SH-SY5Y (cell line): Measurements from ENCODE around the gene SOD2.

Source experiments
- GATA2 ChIP-seq: IDR thresholded peaks from 2 replicates; pipeline ENCODE4 v1.6.1; 2011; ENCODE audit warnings: mild to moderate bottlenecking, low read depth, low read length
- GATA3 ChIP-seq: IDR thresholded peaks from 2 replicates; pipeline ENCODE4 v1.6.1; 2011; ENCODE audit warnings: low read depth, mild to moderate bottlenecking, low read length, moderate library complexity

DNA sequence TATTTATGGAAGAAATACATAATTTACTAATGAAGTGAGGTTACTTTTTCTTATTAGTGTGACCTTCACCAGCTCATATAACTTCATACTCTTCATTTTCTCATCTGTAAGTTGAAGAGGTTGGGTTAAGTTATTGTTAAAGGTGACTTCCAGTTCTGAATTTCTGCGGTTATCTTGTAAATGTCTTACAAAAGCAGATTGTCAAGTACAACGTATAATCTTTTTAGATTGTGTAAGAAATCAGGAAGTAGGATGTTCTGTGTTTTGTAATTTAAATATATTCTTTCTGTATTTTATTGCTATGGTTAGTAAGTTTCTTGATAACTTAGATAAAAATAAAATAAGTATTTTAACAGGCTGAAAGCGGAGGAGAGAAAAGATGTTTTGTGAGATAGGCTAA, 46.3 kb upstream of the SOD2 start:
- TF ChIP-seq GATA2 (no peak), GATA3 (no peak)
